DOHH2 (cell line): ENCODE data around the gene BNIP5.

Experiments used
- H3F3A ChIP-seq: fragments of 200-600 bp; sonication (generic), shearing (Covaris generic); 2 replicates; pipeline ENCODE4 v1.6.0; 2016; ENCODE audit warnings: antibody characterized with exemption, mild to moderate bottlenecking; ENCODE audit not compliant: control insufficient read depth, insufficient read depth
- H3K27ac ChIP-seq: fragments of 200-600 bp; sonication (generic); 2 replicates; pipeline ENCODE4 v1.5.1; 2014; ENCODE audit warnings: low read depth, mild to moderate bottlenecking, low read length, moderate library complexity
- H3K27me3 ChIP-seq: fragments of 200-600 bp; sonication (generic); 2 replicates; pipeline ENCODE4 v1.6.1; 2014; ENCODE audit warnings: mild to moderate bottlenecking, low read length, mixed read lengths; ENCODE audit not compliant: control insufficient read depth
- H3K36me3 ChIP-seq: fragments of 200-600 bp; sonication (generic); 2 replicates; pipeline ENCODE4 v1.6.1; 2014; ENCODE audit warnings: mild to moderate bottlenecking, low read length, moderate library complexity, mixed read lengths; ENCODE audit not compliant: control insufficient read depth
- H3K4me1 ChIP-seq: fragments of 200-600 bp; sonication (generic); 2 replicates; pipeline ENCODE4 v1.6.1; 2014; ENCODE audit warnings: mild to moderate bottlenecking, low read length, mixed read lengths; ENCODE audit not compliant: control insufficient read depth
- H3K4me2 ChIP-seq: fragments of 200-600 bp; sonication (generic); 2 replicates; pipeline ENCODE4 v1.6.0; 2014; ENCODE audit warnings: mild to moderate bottlenecking, low read length, moderate library complexity
- H3K4me3 ChIP-seq: fragments of 200-600 bp; sonication (generic); 2 replicates; pipeline ENCODE4 v1.5.1; 2014; ENCODE audit warnings: mild to moderate bottlenecking, low read length, mixed read lengths
- H3K79me2 ChIP-seq: fragments of 200-600 bp; sonication (generic); 2 replicates; pipeline ENCODE4 v1.6.1; 2014; ENCODE audit warnings: mild to moderate bottlenecking, low read length, mixed read lengths; ENCODE audit not compliant: control insufficient read depth
- H3K9me2 ChIP-seq: fragments of 200-600 bp; sonication (generic); replicated peaks from 2 replicates; pipeline ENCODE4 v1.6.1; 2014; ENCODE audit warnings: mild to moderate bottlenecking, low read length, mixed read lengths; ENCODE audit not compliant: control insufficient read depth
- H3K9me3 ChIP-seq: fragments of 200-600 bp; sonication (generic); 2 replicates; pipeline ENCODE4 v1.6.1; 2014; ENCODE audit warnings: antibody characterized with exemption, low read length, mixed read lengths; ENCODE audit not compliant: control insufficient read depth, insufficient read depth
- H4K20me1 ChIP-seq: fragments of 200-600 bp; sonication (generic); 2 replicates; pipeline ENCODE4 v1.6.0; 2014; ENCODE audit warnings: low read depth, mild to moderate bottlenecking, antibody characterized with exemption, low read length, moderate library complexity; ENCODE audit not compliant: control insufficient read depth, insufficient read depth
- CTCF ChIP-seq: fragments of 200-600 bp; sonication (generic); IDR thresholded peaks from one replicate; pipeline ENCODE4 v1.5.1; 2014; ENCODE audit warnings: antibody characterized with exemption, mild to moderate bottlenecking, low read depth, low read length; ENCODE audit not compliant: poor library complexity, severe bottlenecking
- EZH2phosphoT487 ChIP-seq: fragments of 200-600 bp; sonication (generic); IDR thresholded peaks from 2 replicates; pipeline ENCODE4 v1.6.1; 2017; ENCODE audit warnings: borderline replicate concordance, mild to moderate bottlenecking, antibody characterized with exemption, low read length, moderate library complexity, mixed read lengths

BNIP5 gene

GRCh38 chr6:36318690-36319435, 17.8 kb downstream of the BNIP5 start:
- no peaks in the 10 kb centered on the region for H3K79me2 ChIP-seq
- no peak overlapping the region for H3K4me2 ChIP-seq
- TF ChIP-seq CTCF (no peak), EZH2phosphoT487 (no peak)

GRCh38 chr6:36317623-36318022, 19.1 kb downstream of the BNIP5 start:
- TF ChIP-seq EZH2phosphoT487 (no peak), CTCF (no peak)
- no peaks in the 10 kb centered on the region for H3K79me2 ChIP-seq
- H3K36me3 ChIP-seq, result no peaks in the 10 kb centered on the region
- no peaks in the 10 kb centered on the region for H3K9me3 ChIP-seq
- no peak overlapping the region for H3K4me3 ChIP-seq
- H3K9me2 ChIP-seq, result no peaks in the 10 kb centered on the region
- no peaks in the 10 kb centered on the region for H4K20me1 ChIP-seq
- H3K27ac ChIP-seq, result no peak overlapping the region
- H3K27me3 ChIP-seq, result no peaks in the 10 kb centered on the region; the same call in 1 of the 2 replicates
- no peak overlapping the region for H3K4me2 ChIP-seq
- H3K4me1 ChIP-seq, result peaks cover 22% of the 10 kb centered on the region
- no peaks in the 10 kb centered on the region for H3F3A ChIP-seq

More at GRCh38 chr6:36318690-36319435, 17.8 kb downstream of the BNIP5 start:
- Histone ChIP-seq H3K9me3 (no peaks in the 10 kb centered on the region), H4K20me1 (no peaks in the 10 kb centered on the region), H3K4me3 (no peak overlapping the region), H3K27ac (no peak overlapping the region), H3K9me2 (no peaks in the 10 kb centered on the region), H3K27me3 (no peaks in the 10 kb centered on the region; the same call in 1 of the 2 replicates), H3F3A (no peaks in the 10 kb centered on the region), H3K4me1 (peaks cover 10% of the 10 kb centered on the region), H3K36me3 (no peaks in the 10 kb centered on the region)

- Histone ChIP-seq H3K27ac (no peak overlapping the region), H4K20me1 (no peaks in the 10 kb centered on the region), H3K27me3 (no peaks in the 10 kb centered on the region; the same call in 1 of the 2 replicates), H3K9me3 (no peaks in the 10 kb centered on the region), H3K9me2 (no peaks in the 10 kb centered on the region), H3F3A (no peaks in the 10 kb centered on the region), H3K4me3 (no peak overlapping the region), H3K4me1 (peaks cover 28% of the 10 kb centered on the region), H3K79me2 (no peaks in the 10 kb centered on the region), H3K36me3 (no peaks in the 10 kb centered on the region), H3K4me2 (no peak overlapping the region)
- TF ChIP-seq EZH2phosphoT487, result no peak
- TF ChIP-seq CTCF, result no peak
Observed at GRCh38 chr6:36315921-36316320, 20.8 kb downstream of the BNIP5 start.
